Prostate gland (tissue), 2 donors: ENCODE results near the gene BCAT1. TPM values are rescaled to one million over a fixed set of nuclear protein-coding genes. Genes with fewer than 3 reads are reported as not detected.

ENCODE experiments used
- DNase-seq: peaks from one replicate; pipeline ENCODE4 v3.0.0-alpha.2; 2019; ENCODE audit warnings: low spot score
- H3K27ac ChIP-seq, 2 donors: fragments of 200-600 bp; sonication (generic); 2 replicates each; pipeline ENCODE4 v1.5.1; 2017 to 2019
- H3K27me3 ChIP-seq: fragments of 200-600 bp; sonication (generic); replicated peaks from 2 replicates; pipeline ENCODE4 v1.5.1; 2019; ENCODE audit not compliant: insufficient read depth
- H3K36me3 ChIP-seq, 2 donors: fragments of 200-600 bp; sonication (generic); 1 replicate in 1 of 2; 2 replicates in 1 of 2; pipeline versions ENCODE4 v1.5.1 to v1.8.1; 2017 to 2019
- H3K4me1 ChIP-seq: fragments of 200-600 bp; sonication (generic); replicated peaks from 2 replicates; pipeline ENCODE4 v1.5.1; 2019
- H3K4me3 ChIP-seq, 2 donors: fragments of 200-600 bp; sonication (generic); 2 replicates each; pipeline ENCODE4 v1.5.1; 2017 to 2019
- H3K9me3 ChIP-seq: fragments of 200-600 bp; sonication (generic); 2 replicates; pipeline ENCODE4 v1.5.1; 2017
- POLR2A ChIP-seq: fragments of 450-650 bp; IDR thresholded peaks from one replicate; pipeline ENCODE4 v1.6.1; 2016; ENCODE audit warnings: antibody characterized with exemption, mild to moderate bottlenecking
- POLR2AphosphoS5 ChIP-seq: sonication (generic); formaldehyde crosslinking; IDR thresholded peaks from one replicate; pipeline ENCODE4 v1.6.1; 2017; ENCODE audit warnings: antibody characterized with exemption
- WGBS: methylation state at CpG from one replicate; pipeline ENCODE4 v1.1.5; 2018; 5-methylcytosine and 5-hydroxymethylcytosine counted together
- intact Hi-C: fragments of 100-400 bp; cut with DNase I; formaldehyde crosslinking; loops from one replicate; pipeline ENCODE4 v1.14.2; 2022
- total RNA-seq, 2 donors: library from RNA; depleted of rRNA; stranded (reverse); fragments of >200 nt; gene quantifications; one replicate each; pipeline ENCODE4 v1.1.0, GENCODE V29; 2016
- TF ChIP-seq, protein P1 (sequence below), 4 experiments: fragments of 200-600 bp in 2 of 4; fragments of 450-650 bp in 2 of 4; sonication (generic) in 2 of 4; IDR thresholded peaks; 1 replicate in 3 of 4; 2 replicates in 1 of 4; pipeline ENCODE4 v1.5.1; 2016 to 2019; ENCODE audit warnings: antibody characterized with exemption in 4 of 4, mild to moderate bottlenecking in 2 of 4, moderate library complexity in 2 of 4

Gene BCAT1
- total RNA-seq, 2 donors from 2014 or later = 0.59 to 43.1 TPM

DNA sequence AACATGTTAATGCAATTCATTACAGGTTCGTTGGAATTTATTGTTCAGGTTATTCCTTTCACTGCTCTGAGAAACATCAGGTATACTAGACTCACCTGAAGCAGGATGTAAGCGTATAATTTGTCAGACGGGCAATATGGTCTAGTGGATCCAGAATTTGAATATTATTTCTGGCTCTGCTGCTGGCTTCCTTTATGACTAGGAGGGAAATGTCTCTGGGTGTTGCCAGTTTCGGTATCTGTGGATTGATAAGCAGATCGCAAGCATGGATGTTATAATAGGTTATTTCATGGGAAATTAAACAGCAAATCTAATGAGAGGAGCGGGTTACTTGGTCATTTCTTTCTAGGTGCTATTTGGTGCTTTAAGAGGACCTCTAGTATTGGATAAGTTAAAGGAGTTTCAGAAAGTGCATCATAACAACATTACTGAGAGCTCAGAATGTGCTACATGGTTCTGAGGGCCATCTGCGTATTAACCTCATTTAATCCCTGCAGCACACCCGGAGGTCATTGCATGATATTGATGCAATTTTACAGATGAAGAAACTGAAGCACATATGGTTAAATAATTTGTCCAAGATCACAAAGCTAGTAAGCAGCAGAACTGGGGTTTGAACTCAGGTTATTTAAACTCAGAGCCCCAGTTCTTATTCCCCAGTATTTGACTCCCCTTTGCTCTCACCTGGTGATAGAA, 47.3 kb upstream of the BCAT1 start:
- no peak for DNase-seq
- H3K9me3 ChIP-seq = no peaks in the 10 kb centered on the region
- intact Hi-C loops = no loop called here
- no peaks in the 10 kb centered on the region for H3K27me3 ChIP-seq
- no peak overlapping the region for H3K27ac ChIP-seq
- WGBS = 88% methylated on average over 8 of the region's 8 CpGs
- H3K4me3 ChIP-seq = no peak overlapping the region
- H3K4me1 ChIP-seq = no peaks in the 10 kb centered on the region
- H3K36me3 ChIP-seq = no peaks in the 10 kb centered on the region
- TF ChIP-seq POLR2AphosphoS5 = no peak
- TF ChIP-seq, protein P1, sequence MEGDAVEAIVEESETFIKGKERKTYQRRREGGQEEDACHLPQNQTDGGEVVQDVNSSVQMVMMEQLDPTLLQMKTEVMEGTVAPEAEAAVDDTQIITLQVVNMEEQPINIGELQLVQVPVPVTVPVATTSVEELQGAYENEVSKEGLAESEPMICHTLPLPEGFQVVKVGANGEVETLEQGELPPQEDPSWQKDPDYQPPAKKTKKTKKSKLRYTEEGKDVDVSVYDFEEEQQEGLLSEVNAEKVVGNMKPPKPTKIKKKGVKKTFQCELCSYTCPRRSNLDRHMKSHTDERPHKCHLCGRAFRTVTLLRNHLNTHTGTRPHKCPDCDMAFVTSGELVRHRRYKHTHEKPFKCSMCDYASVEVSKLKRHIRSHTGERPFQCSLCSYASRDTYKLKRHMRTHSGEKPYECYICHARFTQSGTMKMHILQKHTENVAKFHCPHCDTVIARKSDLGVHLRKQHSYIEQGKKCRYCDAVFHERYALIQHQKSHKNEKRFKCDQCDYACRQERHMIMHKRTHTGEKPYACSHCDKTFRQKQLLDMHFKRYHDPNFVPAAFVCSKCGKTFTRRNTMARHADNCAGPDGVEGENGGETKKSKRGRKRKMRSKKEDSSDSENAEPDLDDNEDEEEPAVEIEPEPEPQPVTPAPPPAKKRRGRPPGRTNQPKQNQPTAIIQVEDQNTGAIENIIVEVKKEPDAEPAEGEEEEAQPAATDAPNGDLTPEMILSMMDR (IDR thresholded peaks at IDR 0.05) = no peak
- TF ChIP-seq POLR2A = no peak

DNA sequence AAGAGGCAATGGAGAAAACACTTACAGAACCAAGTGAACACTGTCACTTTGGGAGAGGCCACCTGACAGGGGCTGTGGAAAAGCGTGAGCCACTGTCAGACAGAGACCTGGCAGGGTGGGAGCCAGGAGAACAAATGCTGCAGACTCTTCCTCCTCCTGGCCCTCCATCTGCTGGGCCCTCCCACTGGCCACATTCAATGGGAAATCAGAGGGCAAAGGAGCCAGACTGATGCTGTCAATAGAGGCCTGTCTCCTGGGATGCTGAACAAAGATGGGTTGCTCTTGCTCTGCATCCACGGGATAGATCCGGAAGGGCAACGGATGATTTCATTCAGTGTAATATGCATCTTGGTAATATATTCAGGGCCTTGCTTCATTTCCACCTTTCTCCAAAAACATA, 44.9 kb upstream of the BCAT1 start:
- TF ChIP-seq POLR2AphosphoS5 (no peak), POLR2A (no peak)
- TF ChIP-seq, protein P1 (IDR thresholded peaks at IDR 0.05) = no peak
- Histone ChIP-seq H3K36me3 (no peaks in the 10 kb centered on the region), H3K4me1 (no peaks in the 10 kb centered on the region), H3K4me3 (no peak overlapping the region), H3K27ac (no peak overlapping the region), H3K27me3 (no peaks in the 10 kb centered on the region), H3K9me3 (no peaks in the 10 kb centered on the region)
- intact Hi-C loops = no loop called here
- DNase-seq = no peak
- WGBS = 98% methylated on average over 4 of the region's 4 CpGs

DNA sequence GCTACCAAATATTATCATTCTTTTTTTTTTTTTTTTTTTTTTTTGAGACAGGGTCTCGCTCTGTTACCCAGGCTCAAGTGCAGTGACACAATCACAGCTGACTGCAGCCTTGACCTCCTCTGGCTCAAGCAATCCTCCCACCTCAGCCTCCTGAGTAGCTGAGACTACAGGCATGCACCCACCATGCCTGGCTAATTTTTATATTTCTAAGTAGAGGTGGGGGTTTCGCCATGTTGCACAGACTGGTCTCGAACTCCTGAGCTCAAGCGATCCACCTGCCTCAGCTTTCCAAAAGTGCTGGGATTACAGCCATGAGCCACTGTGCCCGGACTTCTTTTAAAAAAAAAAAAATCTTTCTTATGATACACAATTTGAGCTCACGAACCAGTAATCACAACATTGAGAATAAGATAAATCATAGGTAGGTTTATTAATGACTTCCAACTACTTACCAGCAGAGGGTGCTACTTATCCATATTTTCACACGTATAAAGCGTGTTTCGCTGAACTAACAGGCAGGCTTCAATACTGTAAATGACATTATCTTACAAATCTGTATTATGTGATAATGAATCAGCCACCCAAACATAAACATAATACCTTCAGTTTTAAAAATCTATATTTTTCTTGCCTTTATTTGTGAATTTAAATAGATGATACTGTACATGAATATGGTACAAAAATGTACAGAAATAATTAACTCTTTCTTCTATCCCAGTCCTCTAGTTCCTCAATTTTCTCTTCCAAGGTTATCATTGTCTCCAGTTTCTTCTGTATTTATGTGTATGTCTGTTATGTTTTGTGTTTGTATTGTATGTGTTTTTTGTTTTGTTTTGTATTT, 42.5 kb upstream of the BCAT1 start:
- WGBS = 38% methylated on average over 9 of the region's 9 CpGs

DNA sequence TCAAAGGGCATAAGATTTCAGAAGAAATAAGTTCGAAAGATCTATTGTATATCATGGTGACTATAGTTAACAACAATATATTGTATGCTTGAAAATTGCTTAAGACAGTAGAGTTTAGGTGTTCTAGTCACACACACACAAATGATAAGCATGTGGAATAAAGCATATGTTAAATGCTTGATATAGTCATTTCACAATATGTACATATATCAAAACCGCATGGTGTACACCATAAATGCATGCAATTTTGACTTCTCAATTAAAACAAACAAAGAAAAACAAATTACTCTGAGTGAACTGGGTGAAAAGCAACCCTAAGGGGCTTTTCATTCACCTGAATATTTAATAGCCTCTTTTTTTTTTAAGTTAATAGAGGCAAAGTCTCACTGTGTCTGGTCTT, 40.3 kb upstream of the BCAT1 start:
- WGBS = 87% methylated on average over 2 of the region's 2 CpGs
- no peaks in the 10 kb centered on the region for H3K27me3 ChIP-seq
- TF ChIP-seq POLR2A (no peak), POLR2AphosphoS5 (no peak)
- TF ChIP-seq, protein P1 (IDR thresholded peaks at IDR 0.05) = no peak
- H3K27ac ChIP-seq = no peak overlapping the region
- no peaks in the 10 kb centered on the region for H3K4me1 ChIP-seq
- no peaks in the 10 kb centered on the region for H3K36me3 ChIP-seq
- no peak overlapping the region for H3K4me3 ChIP-seq
- intact Hi-C loops = no loop called here
- H3K9me3 ChIP-seq = no peaks in the 10 kb centered on the region
- DNase-seq = no peak

More for the DNA sequence above, 42.5 kb upstream of the BCAT1 start:
- peak; percentile 6 for TF ChIP-seq POLR2AphosphoS5
- TF ChIP-seq, protein P1 (IDR thresholded peaks at IDR 0.05) = peak in 3 of 4 experiments; percentile 77 to 81 (median 81)
- no peak for TF ChIP-seq POLR2A
- no peaks in the 10 kb centered on the region for H3K27me3 ChIP-seq
- no peaks in the 10 kb centered on the region for H3K36me3 ChIP-seq
- no peak overlapping the region for H3K27ac ChIP-seq
- intact Hi-C loops = no loop called here
- H3K4me3 ChIP-seq = no peak overlapping the region
- no peaks in the 10 kb centered on the region for H3K9me3 ChIP-seq
- H3K4me1 ChIP-seq = no peaks in the 10 kb centered on the region
- DNase-seq = peak; percentile 30
